ENCODE results near the gene PRRT2. TPM values are rescaled to one million over a fixed set of nuclear protein-coding genes. Genes with fewer than 3 reads are reported as not detected.
A peak's percentile ranks its signal among the peaks of the same experiment; 100 is the strongest.

Gene PRRT2
- polyA plus RNA-seq, 2 of the 4 experiments (the other 2 are of a cell fraction), result 0.25 to 0.44 TPM

GRCh38 chr16:29814592-29814991 lies 2.6 kb downstream of the PRRT2 start:
- H3K27ac ChIP-seq, result peak overlapping the region in 1 of 2 experiments; percentile 98; a peak in 3 of 6 replicates
- H3K4me1 ChIP-seq, result peaks cover 48% of the 10 kb centered on the region
- no peaks in the 10 kb centered on the region for H3K9me3 ChIP-seq
- ATAC-seq (no peak), FAIRE-seq (no peak), DNase-seq (ENCODE audit: low read depth in 1 of 2, low spot score in 1 of 2) (no peak)
- ChIA-PET POLR2A (no interaction called here), CTCF (interaction anchor here (0.9 to 24.4 kb wide), 3 partner anchors 30 to 217 kb away, joined by 4 to 568 read pairs (median 8); no protein-coding TSS in a partner anchor)
- no peak for TF ChIP-seq EHMT2 (IDR thresholded peaks at IDR 0.05; ENCODE audit: low read depth)
- no peak for TF ChIP-seq HEYL (CRISPR knock-in tag; IDR thresholded peaks at IDR 0.05)
- no peak for TF ChIP-seq ZFP36 (IDR thresholded peaks at IDR 0.05; ENCODE audit: borderline replicate concordance, partially characterized antibody)
- TF ChIP-seq CHD2 (IDR thresholded peaks at IDR 0.05; ENCODE audit: low read length, partially characterized antibody), result no peak
- no peak for TF ChIP-seq CBX8 (IDR thresholded peaks at IDR 0.05)
- no peak for TF ChIP-seq MAX (IDR thresholded peaks at IDR 0.05)
- TF ChIP-seq JUN (IDR thresholded peaks at IDR 0.05), result no peak
- TF ChIP-seq BCL3 (IDR thresholded peaks at IDR 0.05), result no peak
- TF ChIP-seq TP53 (CRISPR knock-in tag; IDR thresholded peaks at IDR 0.05), result no peak
- TF ChIP-seq, protein P1, sequence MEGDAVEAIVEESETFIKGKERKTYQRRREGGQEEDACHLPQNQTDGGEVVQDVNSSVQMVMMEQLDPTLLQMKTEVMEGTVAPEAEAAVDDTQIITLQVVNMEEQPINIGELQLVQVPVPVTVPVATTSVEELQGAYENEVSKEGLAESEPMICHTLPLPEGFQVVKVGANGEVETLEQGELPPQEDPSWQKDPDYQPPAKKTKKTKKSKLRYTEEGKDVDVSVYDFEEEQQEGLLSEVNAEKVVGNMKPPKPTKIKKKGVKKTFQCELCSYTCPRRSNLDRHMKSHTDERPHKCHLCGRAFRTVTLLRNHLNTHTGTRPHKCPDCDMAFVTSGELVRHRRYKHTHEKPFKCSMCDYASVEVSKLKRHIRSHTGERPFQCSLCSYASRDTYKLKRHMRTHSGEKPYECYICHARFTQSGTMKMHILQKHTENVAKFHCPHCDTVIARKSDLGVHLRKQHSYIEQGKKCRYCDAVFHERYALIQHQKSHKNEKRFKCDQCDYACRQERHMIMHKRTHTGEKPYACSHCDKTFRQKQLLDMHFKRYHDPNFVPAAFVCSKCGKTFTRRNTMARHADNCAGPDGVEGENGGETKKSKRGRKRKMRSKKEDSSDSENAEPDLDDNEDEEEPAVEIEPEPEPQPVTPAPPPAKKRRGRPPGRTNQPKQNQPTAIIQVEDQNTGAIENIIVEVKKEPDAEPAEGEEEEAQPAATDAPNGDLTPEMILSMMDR (IDR thresholded peaks at IDR 0.05), result no peak
- no peak overlapping the region for H3K4me3 ChIP-seq
- WGBS (ENCODE audit: missing lambda C conversion rate), result 94% methylated on average over 5 of the region's 5 CpGs
- peak overlapping the region; percentile 97; the same call in 2 of the 3 replicates for H3K4me2 ChIP-seq

DNA sequence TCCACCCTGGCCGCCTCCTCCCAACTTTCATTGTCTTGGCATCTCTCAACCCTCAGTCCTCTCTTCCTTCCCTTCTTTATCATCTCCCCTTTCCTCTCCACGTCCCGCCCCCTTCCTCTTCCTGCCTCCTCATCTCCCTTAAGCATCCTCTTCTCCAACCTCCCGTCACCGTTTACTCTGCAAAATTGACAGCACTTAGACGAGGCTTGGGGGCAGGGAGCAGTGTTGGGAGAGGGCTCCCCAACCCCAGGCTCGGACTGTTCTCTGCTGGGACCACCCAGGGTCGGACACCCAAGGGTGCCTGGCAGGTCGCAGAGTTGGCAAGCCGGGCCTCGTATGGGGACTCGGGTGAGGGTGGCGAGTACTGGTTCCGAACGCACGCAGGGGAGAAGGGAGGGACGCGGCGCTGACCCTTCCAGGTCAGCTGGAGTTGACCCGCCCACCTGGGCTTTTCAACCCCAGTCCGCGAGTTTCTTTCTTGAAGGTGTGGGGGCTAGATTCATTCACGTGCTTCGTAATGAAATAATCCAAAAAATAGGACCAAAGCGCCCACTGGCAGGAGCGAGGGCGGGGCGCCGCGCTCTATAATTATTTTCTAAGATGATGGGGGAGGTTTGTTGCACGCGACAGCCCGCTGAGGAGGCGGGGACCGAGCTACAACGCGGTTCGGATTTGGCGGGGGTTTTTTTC lies 3.2 kb downstream of the PRRT2 start:
- peaks cover 48% of the 10 kb centered on the region for H3K4me1 ChIP-seq

DNA sequence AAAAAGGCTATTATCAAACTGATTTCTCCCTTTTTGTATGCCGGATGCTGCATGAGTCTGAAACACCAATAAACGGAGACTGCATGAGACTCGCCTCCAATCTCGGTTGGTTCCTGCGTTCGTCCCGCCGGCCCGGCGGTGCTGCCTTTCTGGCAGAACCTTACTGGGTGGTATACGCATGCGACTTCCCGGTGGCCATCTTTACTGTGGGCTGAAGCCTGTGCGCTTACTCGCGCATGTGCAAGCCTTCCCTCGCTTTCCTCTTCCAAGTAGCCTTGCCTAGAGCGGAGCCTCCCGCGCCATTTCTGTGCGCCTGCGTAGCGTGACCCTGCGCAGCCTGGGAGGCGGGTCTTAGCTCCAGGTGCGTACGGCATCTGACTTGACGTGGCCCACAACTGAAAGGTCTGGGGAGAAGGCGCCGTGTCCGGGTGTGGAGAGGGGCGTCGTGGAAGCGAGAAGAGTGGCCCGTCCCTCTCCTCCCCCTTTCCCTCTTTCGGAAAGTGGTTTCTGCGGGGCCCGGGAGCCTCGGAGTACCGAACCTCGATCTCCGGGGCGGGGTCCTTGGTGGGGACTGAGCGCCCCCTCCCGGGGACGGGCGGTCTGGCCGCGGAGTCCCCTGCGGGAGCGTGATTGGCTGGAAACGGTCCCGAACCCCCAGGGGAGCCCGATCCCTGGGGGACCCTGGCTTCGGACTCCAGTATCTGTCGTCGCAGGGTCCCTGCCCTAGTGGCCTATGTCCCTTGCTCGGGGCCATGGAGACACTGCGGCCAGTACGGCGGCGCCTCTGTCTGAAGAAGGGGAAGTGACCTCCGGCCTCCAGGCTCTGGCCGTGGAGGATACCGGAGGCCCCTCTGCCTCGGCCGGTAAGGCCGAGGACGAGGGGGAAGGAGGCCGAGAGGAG lies 4.0 kb downstream of the PRRT2 start, which contains the start of gene PAGR1:
PAGR1 (plus strand) TSS at position 360 of the 901 bp plus-strand sequence; CDS start at position 734, 374 bp downstream.
- ATAC-seq (peak; percentile 49 to 72), FAIRE-seq (peak; percentile 84), DNase-seq (ENCODE audit: low read depth in 1 of 2, low spot score in 1 of 2) (peak; percentile 95 to 100)
- H3K9me3 ChIP-seq, result no peaks in the 10 kb centered on the region
- 1% methylated on average over 44 of the region's 70 CpGs for WGBS (ENCODE audit: missing lambda C conversion rate)
- H3K4me2 ChIP-seq, result peak within 1 kb of the TSS; percentile 97
- H3K4me3 ChIP-seq, result peak within 1 kb of the TSS; percentile 92
- peak within 1 kb of the TSS; percentile 98 to 99 for H3K27ac ChIP-seq
- H3K4me1 ChIP-seq, result peaks cover 39% of the 10 kb centered on the region
- ChIA-PET POLR2A (interaction anchor here (0.6 to 2.1 kb wide), 8 partner anchors 8 to 867 kb away, joined by 3 to 14 read pairs (median 5); partner anchors contain the start of genes ALDOA, KIF22 and MAZ), CTCF (interaction anchor here (0.5 to 24.4 kb wide), 27 partner anchors 9 to 268 kb away, joined by 3 to 568 read pairs (median 4); partner anchors contain the start of genes ASPHD1, KIF22, MAZ and TMEM219)
- peak; percentile 80 to 85; a peak in 2 of 5 replicates for TF ChIP-seq JUN (IDR thresholded peaks at IDR 0.05)
- 0 out of 2 replicates have a peak, but pooled peaks have one; percentile 30 for TF ChIP-seq KDM5A (IDR thresholded peaks at IDR 0.05)
- TF ChIP-seq, protein P2, sequence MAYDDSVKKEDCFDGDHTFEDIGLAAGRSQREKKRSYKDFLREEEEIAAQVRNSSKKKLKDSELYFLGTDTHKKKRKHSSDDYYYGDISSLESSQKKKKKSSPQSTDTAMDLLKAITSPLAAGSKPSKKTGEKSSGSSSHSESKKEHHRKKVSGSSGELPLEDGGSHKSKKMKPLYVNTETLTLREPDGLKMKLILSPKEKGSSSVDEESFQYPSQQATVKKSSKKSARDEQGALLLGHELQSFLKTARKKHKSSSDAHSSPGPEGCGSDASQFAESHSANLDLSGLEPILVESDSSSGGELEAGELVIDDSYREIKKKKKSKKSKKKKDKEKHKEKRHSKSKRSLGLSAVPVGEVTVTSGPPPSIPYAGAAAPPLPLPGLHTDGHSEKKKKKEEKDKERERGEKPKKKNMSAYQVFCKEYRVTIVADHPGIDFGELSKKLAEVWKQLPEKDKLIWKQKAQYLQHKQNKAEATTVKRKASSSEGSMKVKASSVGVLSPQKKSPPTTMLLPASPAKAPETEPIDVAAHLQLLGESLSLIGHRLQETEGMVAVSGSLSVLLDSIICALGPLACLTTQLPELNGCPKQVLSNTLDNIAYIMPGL (CRISPR knock-in tag; IDR thresholded peaks at IDR 0.05; ENCODE audit: borderline replicate concordance), result no peak
- TF ChIP-seq, protein P3, sequence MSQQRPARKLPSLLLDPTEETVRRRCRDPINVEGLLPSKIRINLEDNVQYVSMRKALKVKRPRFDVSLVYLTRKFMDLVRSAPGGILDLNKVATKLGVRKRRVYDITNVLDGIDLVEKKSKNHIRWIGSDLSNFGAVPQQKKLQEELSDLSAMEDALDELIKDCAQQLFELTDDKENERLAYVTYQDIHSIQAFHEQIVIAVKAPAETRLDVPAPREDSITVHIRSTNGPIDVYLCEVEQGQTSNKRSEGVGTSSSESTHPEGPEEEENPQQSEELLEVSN (IDR thresholded peaks at IDR 0.05; ENCODE audit: borderline replicate concordance, low read depth), result peak; percentile 84
- TF ChIP-seq, protein P1 (IDR thresholded peaks at IDR 0.05), result peak; percentile 92
- TF ChIP-seq HDAC2 (IDR thresholded peaks at IDR 0.05), result no peak
- TF ChIP-seq EHMT2 (IDR thresholded peaks at IDR 0.05; ENCODE audit: low read depth), result no peak
- TF ChIP-seq TFCP2L1 (CRISPR knock-in tag; IDR thresholded peaks at IDR 0.05), result 0 out of 2 replicates have a peak, but pooled peaks have one; percentile 43
- TF ChIP-seq, protein P4, sequence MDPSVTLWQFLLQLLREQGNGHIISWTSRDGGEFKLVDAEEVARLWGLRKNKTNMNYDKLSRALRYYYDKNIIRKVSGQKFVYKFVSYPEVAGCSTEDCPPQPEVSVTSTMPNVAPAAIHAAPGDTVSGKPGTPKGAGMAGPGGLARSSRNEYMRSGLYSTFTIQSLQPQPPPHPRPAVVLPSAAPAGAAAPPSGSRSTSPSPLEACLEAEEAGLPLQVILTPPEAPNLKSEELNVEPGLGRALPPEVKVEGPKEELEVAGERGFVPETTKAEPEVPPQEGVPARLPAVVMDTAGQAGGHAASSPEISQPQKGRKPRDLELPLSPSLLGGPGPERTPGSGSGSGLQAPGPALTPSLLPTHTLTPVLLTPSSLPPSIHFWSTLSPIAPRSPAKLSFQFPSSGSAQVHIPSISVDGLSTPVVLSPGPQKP (IDR thresholded peaks at IDR 0.05; ENCODE audit: low read depth, low read length), result no peak
- TF ChIP-seq FOSL2 (IDR thresholded peaks at IDR 0.05), result no peak
- TF ChIP-seq FOSL2 (CRISPR knock-in tag; IDR thresholded peaks at IDR 0.05), result 0 out of 2 replicates have a peak, but pooled peaks have one; percentile 3
- TF ChIP-seq CHD2 (IDR thresholded peaks at IDR 0.05; ENCODE audit: low read length, partially characterized antibody), result no peak

More for the DNA sequence above, 3.2 kb downstream of the PRRT2 start:
- TF ChIP-seq BHLHE40 (IDR thresholded peaks at IDR 0.05; ENCODE audit: low read depth, low read length), result no peak
- CTCF ChIA-PET, result interaction anchor here (0.5 to 24.4 kb wide), 23 partner anchors 8 to 267 kb away, joined by 3 to 568 read pairs (median 4); partner anchors contain the start of genes MAZ and TMEM219
- H3K4me2 ChIP-seq, result peak overlapping the region; percentile 97
- H3K4me3 ChIP-seq, result peak overlapping the region; percentile 92
- DNase-seq (ENCODE audit: low read depth in 1 of 2, low spot score in 1 of 2) (no peak), ATAC-seq (no peak), FAIRE-seq (no peak)
- 26% methylated on average over 32 of the region's 39 CpGs for WGBS (ENCODE audit: missing lambda C conversion rate)
- H3K9me3 ChIP-seq, result no peaks in the 10 kb centered on the region
- POLR2A ChIA-PET, result interaction anchor here (0.6 to 2.1 kb wide), 7 partner anchors 8 to 866 kb away, joined by 3 to 14 read pairs (median 5); partner anchors contain the start of genes ALDOA, KIF22 and MAZ
- H3K27ac ChIP-seq, result peak overlapping the region; percentile 98 to 99
